GM12864 (cell line): ENCODE results near the gene GNG4.

Experiments
- DNase-seq: peaks from one replicate; pipeline ENCODE4 v3.0.0-alpha.2; 2011; ENCODE audit warnings: low read depth
- H3K4me3 ChIP-seq: 2 replicates; pipeline ENCODE4 v1.5.1; 2011; ENCODE audit warnings: mild to moderate bottlenecking, low read depth, low read length, control low read depth
- TF ChIP-seq, protein P1 (sequence below): IDR thresholded peaks from 2 replicates; pipeline ENCODE4 v1.5.1; 2011; ENCODE audit warnings: low read depth, mild to moderate bottlenecking, moderate library complexity, low read length, control low read depth, inconsistent platforms; ENCODE audit errors: missing control alignments

GNG4 gene

GRCh38 chr1:235567812-235568503 is 81.6 kb downstream of the GNG4 start:
- H3K4me3 ChIP-seq = no peak overlapping the region
- no peak for DNase-seq
- TF ChIP-seq, protein P1, sequence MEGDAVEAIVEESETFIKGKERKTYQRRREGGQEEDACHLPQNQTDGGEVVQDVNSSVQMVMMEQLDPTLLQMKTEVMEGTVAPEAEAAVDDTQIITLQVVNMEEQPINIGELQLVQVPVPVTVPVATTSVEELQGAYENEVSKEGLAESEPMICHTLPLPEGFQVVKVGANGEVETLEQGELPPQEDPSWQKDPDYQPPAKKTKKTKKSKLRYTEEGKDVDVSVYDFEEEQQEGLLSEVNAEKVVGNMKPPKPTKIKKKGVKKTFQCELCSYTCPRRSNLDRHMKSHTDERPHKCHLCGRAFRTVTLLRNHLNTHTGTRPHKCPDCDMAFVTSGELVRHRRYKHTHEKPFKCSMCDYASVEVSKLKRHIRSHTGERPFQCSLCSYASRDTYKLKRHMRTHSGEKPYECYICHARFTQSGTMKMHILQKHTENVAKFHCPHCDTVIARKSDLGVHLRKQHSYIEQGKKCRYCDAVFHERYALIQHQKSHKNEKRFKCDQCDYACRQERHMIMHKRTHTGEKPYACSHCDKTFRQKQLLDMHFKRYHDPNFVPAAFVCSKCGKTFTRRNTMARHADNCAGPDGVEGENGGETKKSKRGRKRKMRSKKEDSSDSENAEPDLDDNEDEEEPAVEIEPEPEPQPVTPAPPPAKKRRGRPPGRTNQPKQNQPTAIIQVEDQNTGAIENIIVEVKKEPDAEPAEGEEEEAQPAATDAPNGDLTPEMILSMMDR = no peak

GRCh38 chr1:235566084-235566483 is 83.5 kb downstream of the GNG4 start:
- DNase-seq = no peak
- TF ChIP-seq, protein P1 = no peak

DNA sequence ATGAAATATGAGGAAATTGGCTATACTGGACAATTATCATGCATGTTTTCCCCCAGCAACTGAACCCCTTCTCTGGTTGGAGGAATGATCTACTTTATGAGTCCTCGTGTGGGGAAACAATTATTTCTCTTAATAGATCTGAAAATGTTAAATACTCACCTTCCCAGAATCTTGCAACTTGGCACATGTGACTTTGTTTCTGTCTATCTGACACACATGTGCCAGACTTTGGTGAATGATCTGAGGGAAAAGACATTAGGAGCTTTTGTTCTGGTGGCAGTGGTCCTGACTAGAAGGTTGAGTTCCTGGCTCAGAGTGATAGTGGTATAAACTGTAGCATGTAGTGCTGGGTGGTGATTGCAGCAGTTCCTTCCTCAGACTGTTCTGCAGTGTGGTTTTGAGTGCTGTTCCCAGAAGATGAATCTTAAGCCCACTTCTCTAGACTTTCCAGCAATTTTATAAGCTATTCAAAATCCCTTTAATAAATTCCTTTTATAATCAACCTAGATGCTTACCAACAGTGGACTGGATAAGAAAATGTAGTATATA is 86.0 kb downstream of the GNG4 start:
- H3K4me3 ChIP-seq = no peak overlapping the region
- DNase-seq = no peak
- TF ChIP-seq, protein P1 = no peak

More at GRCh38 chr1:235566084-235566483, 83.5 kb downstream of the GNG4 start:
- no peak overlapping the region for H3K4me3 ChIP-seq

GRCh38 chr1:235562589-235562988 is 87.0 kb downstream of the GNG4 start:
- no peak overlapping the region for H3K4me3 ChIP-seq
- DNase-seq = no peak

DNA sequence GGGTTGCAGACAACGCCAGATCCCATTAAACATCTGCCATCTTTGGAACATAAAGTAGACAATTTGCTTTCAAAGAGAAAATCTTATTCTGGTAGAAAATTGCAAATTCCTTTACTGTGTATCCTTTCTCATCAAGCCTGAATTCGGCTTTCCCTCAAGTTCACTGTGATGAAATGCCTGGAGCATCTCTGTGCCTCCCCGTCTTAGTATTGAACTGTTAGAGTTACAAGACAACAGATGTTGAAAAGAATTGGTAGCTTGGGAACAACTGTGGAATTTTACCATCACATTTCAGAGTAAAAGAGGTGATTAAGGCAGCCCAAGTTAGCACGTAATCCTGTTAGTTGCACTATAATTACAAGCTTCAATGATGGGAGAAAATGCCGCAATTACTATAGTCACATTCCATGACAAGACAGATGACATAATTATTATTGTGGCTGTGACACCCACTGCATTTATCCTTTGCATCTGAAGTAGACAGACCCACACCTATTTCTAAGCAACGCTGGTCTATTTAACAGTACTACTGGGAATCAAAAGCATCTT is 90.9 kb downstream of the GNG4 start:
- no peak overlapping the region for H3K4me3 ChIP-seq
- TF ChIP-seq, protein P1 = no peak
- no peak for DNase-seq

More at GRCh38 chr1:235562589-235562988, 87.0 kb downstream of the GNG4 start:
- TF ChIP-seq, protein P1 = no peak

DNA sequence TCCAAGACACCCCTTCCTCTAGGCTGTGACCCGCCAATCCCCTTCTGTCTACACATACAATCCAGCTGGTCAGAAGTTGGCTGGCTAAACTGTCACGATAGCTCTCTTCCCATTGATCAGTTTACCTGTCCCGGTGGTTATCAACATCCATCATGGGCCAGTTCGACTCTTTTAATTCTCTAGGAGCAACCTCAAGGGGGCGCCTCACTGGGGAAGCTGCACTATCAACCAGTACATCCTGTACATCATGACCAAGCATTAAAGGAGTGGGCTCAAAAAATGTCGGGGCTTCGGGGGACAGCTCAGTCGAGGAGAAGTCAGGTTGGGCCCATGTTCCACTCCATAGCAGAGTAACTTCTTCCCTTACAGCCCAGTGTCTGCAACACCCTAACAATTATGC is 92.1 kb downstream of the GNG4 start:
- TF ChIP-seq, protein P1 = peak; percentile 43
- H3K4me3 ChIP-seq = no peak overlapping the region
- DNase-seq = no peak
